Lung (tissue), 12 donors: Measurements from ENCODE around the gene SF3B2. TPM values are rescaled to one million over a fixed set of nuclear protein-coding genes. Genes with fewer than 3 reads are reported as not detected.

ENCODE experiments used
- ATAC-seq: fragments of 200-7000 bp; cut with Tn5 transposase; one replicate; pipeline ENCODE4 v1.9.1; 2020; ENCODE audit warnings: moderate number of reproducible peaks; ENCODE audit not compliant: insufficient read depth, low FRiP score
- DNase-seq, 3 donors: peaks; one replicate each; pipeline ENCODE4 v3.0.0-alpha.2; 2013 to 2017
- H3K27ac ChIP-seq, 2 donors: one replicate each; pipeline ENCODE4 v1.5.1; 2013; ENCODE audit warnings: mild to moderate bottlenecking in 2 of 2, moderate library complexity in 2 of 2, control low read depth in 1 of 2, inconsistent platforms in 1 of 2, low read depth in 1 of 2, low read length in 1 of 2
- H3K27me3 ChIP-seq, 3 donors: one replicate each; pipeline ENCODE4 v1.5.1; 2013; ENCODE audit warnings: low read length in 2 of 3; ENCODE audit not compliant: control insufficient read depth in 3 of 3, insufficient read depth in 3 of 3
- H3K36me3 ChIP-seq, 4 donors: one replicate each; pipeline ENCODE4 v1.5.1; 2013; ENCODE audit warnings: low read length in 4 of 4, mild to moderate bottlenecking in 1 of 4, moderate library complexity in 1 of 4; ENCODE audit not compliant: control insufficient read depth in 4 of 4, insufficient read depth in 4 of 4
- H3K4me1 ChIP-seq, 5 donors: one replicate each; pipeline ENCODE4 v1.5.1; 2013; ENCODE audit warnings: low read length in 5 of 5, mild to moderate bottlenecking in 2 of 5, moderate library complexity in 1 of 5; ENCODE audit not compliant: control insufficient read depth in 5 of 5, insufficient read depth in 5 of 5
- H3K4me3 ChIP-seq: one replicate; pipeline ENCODE4 v1.5.1; 2013; ENCODE audit warnings: mild to moderate bottlenecking, control low read depth, moderate library complexity
- H3K9ac ChIP-seq, 2 donors: one replicate each; pipeline ENCODE4 v1.5.1; 2013; ENCODE audit warnings: low read length in 2 of 2, control low read depth in 1 of 2; ENCODE audit not compliant: insufficient read depth in 1 of 2
- H3K9me3 ChIP-seq, 4 donors: one replicate each; pipeline ENCODE4 v1.5.1; 2013; ENCODE audit warnings: low read length in 3 of 4, mild to moderate bottlenecking in 1 of 4, moderate library complexity in 1 of 4; ENCODE audit not compliant: control insufficient read depth in 4 of 4, insufficient read depth in 3 of 4
- WGBS, 2 donors: extraction: QIAGEN DNeasy Blood & Tissue Kit; methylation state at CpG; one replicate each; pipeline ENCODE4 v1.1.7; 2013; 5-methylcytosine and 5-hydroxymethylcytosine counted together
- polyA plus RNA-seq, 2 donors: library from polyadenylated mRNA; stranded (reverse); fragments of 200-250 nt; gene quantifications; one replicate each; pipeline ENCODE4 v1.2.1, GENCODE V29; 2013
- total RNA-seq, 2 donors: library from RNA; depleted of rRNA in 1 of 2; stranded (reverse); fragments of >200 nt in 1 of 2; gene quantifications; one replicate each; pipeline ENCODE4 v1.2.1, GENCODE V29; 2014 to 2021
- TF ChIP-seq, protein P1 (sequence below): IDR thresholded peaks from 2 replicates; pipeline ENCODE4 v1.5.1; 2012; ENCODE audit warnings: mild to moderate bottlenecking; ENCODE audit errors: control extremely low read depth, extremely low read depth
- donor health status: control.
- donor health status: control.
- donor health status: Bipolar disorder and iron deficiency.
- donor health status: healthy.
- donor health status: DM: yes; HTN: yes; CAD: no.

The SF3B2 gene
- total and polyA plus RNA-seq, 4 donors = 78.0 to 187 (median 134) TPM

DNA sequence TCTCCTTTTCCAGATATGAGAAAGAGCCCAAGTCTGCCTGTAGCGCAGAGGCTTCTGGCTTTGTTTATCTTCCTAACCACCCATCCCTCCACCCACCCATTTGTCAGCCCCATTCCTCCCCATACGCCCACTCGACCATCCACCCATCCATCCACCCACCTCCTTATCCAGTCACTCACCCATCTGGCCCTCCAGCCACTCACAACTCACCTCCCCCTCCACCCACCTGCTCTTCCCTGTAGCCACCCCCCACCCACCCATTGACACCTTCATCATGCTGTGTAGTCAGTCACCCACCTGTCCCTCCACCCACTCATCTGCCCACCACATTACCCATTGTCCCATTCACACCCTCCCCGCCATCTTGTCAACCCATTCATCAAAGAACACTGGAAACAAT is 34.8 kb upstream of the SF3B2 start:
- WGBS, 2 donors = 82% methylated on average over 4 of the region's 4 CpGs
- no peak overlapping the region for H3K9ac ChIP-seq
- TF ChIP-seq, protein P1, sequence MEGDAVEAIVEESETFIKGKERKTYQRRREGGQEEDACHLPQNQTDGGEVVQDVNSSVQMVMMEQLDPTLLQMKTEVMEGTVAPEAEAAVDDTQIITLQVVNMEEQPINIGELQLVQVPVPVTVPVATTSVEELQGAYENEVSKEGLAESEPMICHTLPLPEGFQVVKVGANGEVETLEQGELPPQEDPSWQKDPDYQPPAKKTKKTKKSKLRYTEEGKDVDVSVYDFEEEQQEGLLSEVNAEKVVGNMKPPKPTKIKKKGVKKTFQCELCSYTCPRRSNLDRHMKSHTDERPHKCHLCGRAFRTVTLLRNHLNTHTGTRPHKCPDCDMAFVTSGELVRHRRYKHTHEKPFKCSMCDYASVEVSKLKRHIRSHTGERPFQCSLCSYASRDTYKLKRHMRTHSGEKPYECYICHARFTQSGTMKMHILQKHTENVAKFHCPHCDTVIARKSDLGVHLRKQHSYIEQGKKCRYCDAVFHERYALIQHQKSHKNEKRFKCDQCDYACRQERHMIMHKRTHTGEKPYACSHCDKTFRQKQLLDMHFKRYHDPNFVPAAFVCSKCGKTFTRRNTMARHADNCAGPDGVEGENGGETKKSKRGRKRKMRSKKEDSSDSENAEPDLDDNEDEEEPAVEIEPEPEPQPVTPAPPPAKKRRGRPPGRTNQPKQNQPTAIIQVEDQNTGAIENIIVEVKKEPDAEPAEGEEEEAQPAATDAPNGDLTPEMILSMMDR = no peak
- H3K4me1 ChIP-seq = peaks cover 0 to 4% (median 0%) of the 10 kb centered on the region in 5 donors
- H3K4me3 ChIP-seq = no peak overlapping the region
- no peaks in the 10 kb centered on the region for H3K9me3 ChIP-seq
- DNase-seq = no peak
- H3K27ac ChIP-seq = no peak overlapping the region
- H3K36me3 ChIP-seq = no peaks in the 10 kb centered on the region
- peaks cover 0 to 7% (median 5%) of the 10 kb centered on the region in 3 donors for H3K27me3 ChIP-seq
- ATAC-seq = no peak

GRCh38 chr11:66020212-66020611 is 32.0 kb upstream of the SF3B2 start:
- no peak for DNase-seq
- Histone ChIP-seq H3K27me3 (peaks cover 0 to 5% (median 0%) of the 10 kb centered on the region in 3 donors), H3K36me3 (no peaks in the 10 kb centered on the region), H3K9me3 (no peaks in the 10 kb centered on the region), H3K4me3 (no peak overlapping the region), H3K27ac (no peak overlapping the region), H3K9ac (no peak overlapping the region), H3K4me1 (peaks cover 0 to 5% (median 0%) of the 10 kb centered on the region in 5 donors)
- no peak for ATAC-seq
- TF ChIP-seq, protein P1 = no peak
- WGBS, 2 donors = 77 to 81% methylated on average over 8 of the region's 8 CpGs

DNA sequence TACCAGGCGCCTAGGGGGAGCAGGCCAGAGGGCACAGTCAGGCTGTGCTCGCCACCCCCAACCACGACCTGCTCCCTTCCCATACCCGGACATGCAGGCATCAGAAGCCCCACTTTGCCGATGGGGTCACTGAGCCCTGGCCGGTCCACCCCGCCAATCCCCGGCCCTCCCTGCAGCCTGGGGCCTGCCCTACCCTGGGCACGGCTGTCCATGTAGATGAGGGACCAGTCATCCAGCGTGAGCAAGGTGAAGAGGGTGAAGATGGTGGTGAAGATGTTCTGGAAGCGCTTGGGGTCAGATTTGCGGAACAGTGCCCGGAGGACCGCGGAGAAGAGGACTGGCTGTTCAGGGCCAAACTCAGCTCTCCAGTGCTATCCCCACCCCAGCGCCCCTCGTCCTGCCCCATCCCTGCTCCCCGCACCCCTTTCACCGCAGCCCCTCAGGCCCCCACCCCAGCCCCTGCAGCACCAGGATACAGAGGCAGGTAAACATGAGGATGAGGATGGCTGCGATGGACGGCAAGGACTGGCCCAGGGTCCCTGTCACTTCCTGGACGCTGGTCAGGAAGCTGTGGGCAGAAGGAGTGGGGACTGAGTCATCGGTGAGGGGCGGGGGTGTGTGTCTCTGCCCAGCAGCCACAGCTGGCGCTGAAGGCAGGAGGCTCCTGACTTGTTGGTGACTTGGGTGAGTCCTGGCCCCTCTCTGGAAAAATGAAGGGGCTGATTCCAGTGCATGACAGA is 31.4 kb upstream of the SF3B2 start:
- Histone ChIP-seq H3K36me3 (no peaks in the 10 kb centered on the region), H3K9me3 (no peaks in the 10 kb centered on the region), H3K27ac (no peak overlapping the region), H3K27me3 (peaks cover 0 to 5% (median 0%) of the 10 kb centered on the region in 3 donors), H3K9ac (no peak overlapping the region), H3K4me1 (peaks cover 0 to 5% (median 0%) of the 10 kb centered on the region in 5 donors), H3K4me3 (no peak overlapping the region)
- TF ChIP-seq, protein P1 = no peak
- no peak for DNase-seq
- 72 to 77% methylated on average over 24 to 25 of the region's 25 CpGs for WGBS, 2 donors
- peak; percentile 24 for ATAC-seq
